Thoracic aorta endothelial cell (primary cell): ENCODE measurements around the gene VSNL1. TPM values are rescaled to one million over a fixed set of nuclear protein-coding genes. Genes with fewer than 3 reads are reported as not detected.

Experiments used
- total RNA-seq: library from RNA; depleted of rRNA; stranded (reverse); fragments of >200 nt; gene quantifications from 2 replicates; pipeline ENCODE4 v1.2.3, GENCODE V29; 2012

Gene VSNL1
- total RNA-seq = not detected in 2 replicates

GRCh38 chr2:17540093-17540812 is at the start of gene VSNL1:
VSNL1 (plus strand) TSS chr2:17540696; CDS start chr2:17592075, 51,379 bp downstream.

DNA sequence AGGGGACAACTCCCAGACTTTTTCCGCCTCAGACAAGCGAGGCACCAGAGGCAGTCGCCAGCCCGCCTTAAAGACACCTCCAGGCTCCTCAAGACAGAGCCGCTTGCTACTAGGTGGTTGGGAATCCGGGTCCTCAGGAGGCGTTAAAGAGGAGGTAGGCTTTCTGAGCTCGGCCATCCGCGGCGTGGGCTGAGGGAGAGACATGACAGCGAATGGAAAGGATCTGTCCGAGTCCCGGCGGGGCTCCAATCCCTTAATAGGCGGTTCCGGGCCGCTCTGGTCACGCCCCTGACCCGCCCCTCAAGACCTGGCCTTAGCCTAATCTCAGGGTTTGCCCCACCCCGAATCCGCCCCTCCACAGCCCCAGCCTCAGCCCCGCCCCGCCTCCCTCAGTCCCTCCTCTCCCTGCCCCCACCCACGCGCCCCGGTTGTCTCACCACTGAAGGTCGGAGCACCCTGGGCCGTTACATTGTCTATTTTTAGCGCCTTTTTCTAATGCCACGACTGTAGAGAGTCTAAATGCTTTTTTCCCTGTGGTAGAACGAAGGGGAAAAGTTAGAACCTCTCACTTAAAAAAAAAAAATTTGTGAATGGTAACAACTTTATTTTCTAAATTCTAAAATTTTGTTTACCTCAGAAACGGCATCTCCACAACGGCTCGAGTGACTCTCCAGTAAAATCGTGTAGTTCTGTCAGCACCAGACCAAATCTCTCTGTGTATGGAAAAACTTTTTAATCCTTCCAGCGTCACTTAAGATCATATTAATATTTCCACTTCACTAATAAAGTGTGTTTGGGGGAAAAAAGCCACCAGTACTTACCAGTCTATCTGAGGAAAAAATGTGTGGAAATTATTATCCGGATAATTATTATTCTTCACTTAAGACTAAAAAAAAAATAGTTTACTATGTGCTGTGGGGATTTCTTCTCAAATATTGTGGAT is 22.0 kb upstream of the VSNL1 start, which contains the start of gene RAD51AP2:
RAD51AP2 (minus strand) TSS at position 229 of the 943 bp plus-strand sequence; CDS start at position 204, 25 bp downstream.

Other genes starting within 250 kb of the VSNL1 start
- gene RAD51AP2, start 22.3 kb upstream of the VSNL1 start, total RNA-seq = not detected in 2 replicates
- 61.9 and 62.4 TPM in 2 replicates for gene SMC6, start 213.1 kb downstream of the VSNL1 start, total RNA-seq
- 33.2 and 43.4 TPM in 2 replicates for gene GEN1, start 213.4 kb downstream of the VSNL1 start, total RNA-seq